NCI-H2171 treated with DMSO at 0.1 percent for 48 hours (cell line): ENCODE measurements around the gene MINDY4B.
"Not testable (repeated sequence)": the region's sequence is repeated elsewhere in the genome, so short reads cannot be mapped to it uniquely, and the experiment has no call there.

Experiments
- DNase-seq: peaks from one replicate; lab custom pipeline; 2025; lab: John Stamatoyannopoulos, UW

The MINDY4B gene

GRCh38 chr3:150898046-150898754, 7.0 kb downstream of the MINDY4B start:
- DNase-seq: no peak

- DNase-seq: no peak
These were observed 7.6 kb downstream of the MINDY4B start for GRCh38 chr3:150897592-150897991.

- DNase-seq: no peak
These were observed 14.4 kb downstream of the MINDY4B start for GRCh38 chr3:150890831-150891230.

DNA sequence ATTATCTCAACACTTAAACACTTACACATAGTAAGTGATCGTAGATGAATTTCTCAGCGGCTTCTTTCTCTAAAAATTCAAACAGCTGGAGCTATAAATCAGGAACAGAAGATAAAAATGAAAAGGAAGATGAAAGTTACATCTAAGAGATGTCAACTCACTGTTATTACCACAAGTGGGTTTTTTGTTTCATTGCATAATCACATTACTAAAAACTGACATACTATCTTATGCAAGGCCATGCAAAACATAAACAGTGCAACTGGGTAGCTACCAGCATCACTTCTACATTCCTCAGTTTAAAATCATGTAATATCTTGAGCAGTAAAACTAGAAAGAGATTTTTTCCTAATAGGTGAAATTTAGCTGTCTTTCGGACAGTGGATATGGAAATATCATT, 14.9 kb downstream of the MINDY4B start:
- no peak for DNase-seq

DNA sequence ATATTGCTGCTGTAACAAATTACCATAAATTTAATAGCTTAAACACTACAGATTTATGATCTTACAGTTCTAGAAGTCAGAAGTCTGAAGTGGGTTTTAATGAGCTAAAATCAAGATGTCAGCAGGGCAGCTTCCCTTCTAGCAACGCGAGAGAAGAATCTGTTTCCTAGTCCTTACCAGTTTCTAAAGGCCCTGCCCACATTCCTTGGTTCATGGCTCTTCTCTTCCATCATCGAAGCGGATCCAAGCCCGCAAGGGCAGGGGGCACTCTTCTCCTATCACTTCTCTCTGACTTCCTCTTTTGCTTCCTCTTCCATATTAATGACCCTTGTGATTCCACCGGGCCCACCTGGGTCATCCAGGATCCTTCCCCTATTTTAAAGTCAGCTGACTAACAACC, 16.1 kb downstream of the MINDY4B start:
- no peak for DNase-seq

DNA sequence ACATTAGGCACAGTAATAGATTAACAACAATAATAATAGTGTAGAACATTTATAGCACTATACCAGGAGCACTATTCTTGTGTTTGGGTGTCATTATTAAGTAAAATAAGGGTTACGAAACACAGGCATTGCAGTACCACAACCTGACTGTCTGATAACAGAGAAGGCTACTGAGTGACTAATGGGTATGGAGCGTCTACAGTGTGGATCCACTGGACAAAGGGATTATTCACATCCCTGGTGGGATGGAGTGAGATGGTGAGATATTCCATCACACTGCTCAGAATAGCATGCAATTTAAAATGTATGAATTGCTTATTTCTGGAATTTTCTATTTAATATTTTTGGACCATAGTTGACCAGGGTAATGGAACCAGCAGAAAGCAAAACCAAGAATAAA, 18.2 kb downstream of the MINDY4B start:
- no peak for DNase-seq

DNA sequence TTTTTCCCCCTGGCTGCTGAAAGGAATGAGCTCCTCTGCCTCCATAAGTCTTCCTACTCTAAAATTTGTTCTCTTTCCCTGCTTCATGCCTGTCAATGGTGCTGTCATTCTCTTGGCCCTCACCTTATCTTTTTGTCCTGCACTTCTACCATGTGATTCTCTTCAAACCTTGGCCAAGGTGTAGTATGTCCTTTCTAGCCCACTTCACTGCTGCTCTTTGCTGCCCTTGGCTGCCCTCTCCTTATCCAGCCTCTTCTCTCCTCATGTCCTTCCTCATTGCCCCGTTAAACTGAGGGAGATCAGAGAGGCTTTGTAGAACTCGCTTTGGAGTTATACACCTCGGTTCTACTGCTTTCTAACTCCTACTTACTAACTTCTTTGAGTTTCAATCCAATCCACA, 19.7 kb downstream of the MINDY4B start:
- no peak for DNase-seq

DNA sequence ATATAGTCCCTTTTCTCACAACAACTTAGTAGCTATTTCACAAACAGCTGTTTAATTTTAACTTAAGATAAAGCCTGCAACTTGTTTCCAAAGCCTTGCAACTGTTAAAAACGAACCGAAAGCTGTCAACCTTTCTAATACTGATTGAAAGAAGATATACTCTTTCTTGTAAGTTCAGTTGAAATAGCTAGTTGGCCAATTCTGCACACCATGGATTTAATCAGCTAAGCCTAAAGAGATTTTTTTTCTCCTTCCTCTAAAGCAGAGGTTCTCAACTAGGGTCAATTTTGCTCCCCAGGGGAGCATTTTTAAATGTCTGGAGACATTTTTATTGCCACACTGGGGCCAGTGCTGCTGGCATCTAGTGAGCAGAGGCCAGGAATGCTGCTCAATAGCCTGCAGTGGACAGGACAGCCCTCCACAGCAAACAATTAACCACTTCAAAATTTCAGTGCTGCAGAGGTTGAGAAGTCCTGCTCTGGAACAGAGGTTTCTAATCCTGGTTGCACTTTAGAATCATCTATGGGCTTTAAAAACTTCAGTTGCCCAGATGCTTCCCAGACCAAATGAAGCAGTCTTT, 26.2 kb downstream of the MINDY4B start:
- DNase-seq: no peak

GRCh38 chr3:150878290-150878689, 26.9 kb downstream of the MINDY4B start:
- DNase-seq: no peak

DNA sequence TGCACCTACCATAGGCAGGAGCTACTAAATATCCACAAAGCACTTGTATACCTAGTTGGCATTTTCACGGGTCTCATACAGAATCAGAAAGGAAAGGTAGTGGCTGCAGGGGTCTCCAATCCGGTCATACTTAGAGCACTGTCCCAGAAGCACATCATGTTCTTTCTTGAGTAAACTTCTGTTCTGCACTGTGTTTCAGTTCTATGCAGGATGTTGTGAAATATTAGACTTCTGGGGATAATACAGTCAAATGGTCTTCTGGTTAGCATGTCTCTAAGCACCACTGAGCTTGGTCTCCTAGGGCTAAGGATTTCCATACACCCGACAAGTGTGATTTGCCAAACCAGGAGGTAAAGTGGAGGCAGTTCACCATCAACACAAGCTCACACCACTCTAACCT, 27.9 kb downstream of the MINDY4B start:
- DNase-seq: no peak

DNA sequence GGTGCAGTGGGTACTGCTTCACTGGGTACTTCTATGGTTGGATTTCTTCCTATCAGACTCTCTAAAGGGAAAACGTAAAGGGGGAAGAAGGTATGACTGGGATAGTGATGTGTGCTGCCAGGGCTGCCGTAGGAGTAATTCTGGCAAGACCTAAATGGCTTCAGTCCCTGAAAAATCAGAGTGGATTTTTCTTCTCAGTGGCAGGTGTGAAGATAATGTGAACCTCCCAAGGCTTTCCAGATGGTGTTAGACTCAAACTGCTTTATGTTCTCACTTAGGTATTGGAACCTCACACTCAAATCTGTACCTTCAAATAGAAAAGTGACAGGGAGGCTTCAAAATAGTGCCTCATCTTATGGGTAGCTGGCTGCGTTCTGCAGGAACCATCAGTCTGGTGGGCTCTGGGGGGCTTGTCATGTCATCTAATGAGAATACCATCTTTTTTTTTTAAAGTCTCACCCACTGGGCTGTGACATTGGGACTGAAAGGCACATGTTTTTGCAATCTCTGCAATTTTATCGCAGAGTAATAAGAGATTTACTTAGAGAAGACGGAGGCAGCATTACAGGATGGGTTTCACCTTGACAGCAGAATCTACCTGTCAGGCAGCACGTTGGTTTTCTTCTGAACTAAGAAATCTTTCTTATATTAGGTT, 28.5 kb downstream of the MINDY4B start:
- DNase-seq: no peak

DNA sequence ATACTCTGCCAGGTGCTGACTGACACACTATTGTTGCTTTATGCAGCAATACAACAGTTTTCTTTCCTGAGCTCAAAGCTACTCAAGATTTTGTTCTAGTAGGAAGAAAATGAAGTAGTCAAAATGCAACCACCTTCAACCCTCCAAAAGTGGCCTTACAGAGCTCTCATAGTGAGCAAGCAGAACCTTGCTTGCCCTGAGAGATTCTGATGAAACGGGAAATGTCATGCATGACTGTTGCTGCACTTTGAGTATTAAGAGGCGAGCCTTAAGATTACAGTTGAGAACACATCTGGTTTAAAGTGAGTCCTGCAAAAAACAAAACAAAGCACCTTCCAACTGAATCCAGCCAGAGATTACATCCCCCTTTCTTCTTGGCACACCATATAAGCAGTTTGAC, 29.7 kb downstream of the MINDY4B start:
- DNase-seq: no peak

DNA sequence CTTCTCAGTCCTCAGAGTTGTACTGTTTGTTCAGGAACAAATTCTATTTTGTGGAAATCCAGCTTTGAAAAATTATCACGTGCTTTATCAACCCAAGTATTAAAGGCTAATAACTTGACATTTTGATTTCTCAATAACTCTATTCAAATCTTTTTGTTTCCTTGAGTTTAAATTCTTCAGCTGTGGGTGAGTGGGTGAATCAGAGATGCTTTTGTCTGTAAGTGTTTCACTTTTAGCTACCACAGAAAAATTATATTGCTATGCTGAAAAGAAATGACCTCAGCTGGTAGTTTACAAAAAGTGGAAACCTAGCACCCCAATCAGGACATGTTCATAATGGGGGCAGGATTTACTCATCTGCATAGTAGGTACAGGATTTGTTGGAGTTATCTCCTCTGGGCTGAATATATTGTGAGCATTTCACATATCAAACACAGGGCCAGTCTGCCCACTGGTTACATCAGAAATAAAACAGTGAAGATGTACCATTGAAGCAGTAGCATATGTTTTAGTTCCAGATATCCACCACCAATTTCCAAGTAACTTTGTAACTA, 30.5 kb downstream of the MINDY4B start:
- DNase-seq: no peak

- DNase-seq: no peak
These were observed 34.0 kb downstream of the MINDY4B start for GRCh38 chr3:150871192-150871591.

DNA sequence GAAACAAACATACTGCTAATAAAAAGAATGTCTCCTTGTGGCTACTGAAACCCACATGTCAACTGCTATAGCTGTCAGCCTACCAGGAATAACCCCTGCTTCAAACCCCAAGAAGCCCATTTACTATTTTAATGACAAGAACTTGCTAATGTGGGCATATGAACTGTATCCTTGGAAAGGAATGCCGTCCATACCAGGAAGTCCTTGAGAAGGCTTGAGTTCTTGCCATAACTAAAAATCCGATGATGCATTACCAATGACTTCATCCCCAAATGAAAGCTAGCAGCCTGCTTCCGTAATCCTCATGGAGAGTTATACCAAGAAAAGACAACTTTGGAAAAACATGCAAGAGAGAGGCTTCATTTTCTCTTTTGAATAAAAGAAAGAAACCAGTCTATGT, 34.8 kb downstream of the MINDY4B start:
- no peak for DNase-seq

DNA sequence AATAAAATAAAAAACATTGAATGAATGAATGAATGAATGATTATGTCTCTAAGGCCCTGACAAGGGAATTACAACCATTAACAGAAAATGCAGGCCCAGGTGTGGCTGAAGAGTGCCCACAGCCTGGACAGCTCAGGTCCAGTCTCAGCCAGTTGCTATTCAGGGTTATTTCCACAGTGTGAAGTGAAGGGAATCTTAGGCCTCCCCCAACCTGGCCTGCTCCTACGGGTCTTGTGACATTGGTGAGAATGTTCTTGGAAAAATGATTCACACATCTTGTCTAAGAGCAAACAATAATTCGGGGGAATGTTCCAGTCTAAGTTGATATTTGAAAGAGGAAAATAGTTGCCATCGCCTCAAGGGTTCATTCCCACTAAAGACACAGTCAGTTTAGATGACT, 37.0 kb downstream of the MINDY4B start:
- DNase-seq: no peak

- DNase-seq: no peak
These were observed 37.8 kb downstream of the MINDY4B start for GRCh38 chr3:150867434-150867833.

DNA sequence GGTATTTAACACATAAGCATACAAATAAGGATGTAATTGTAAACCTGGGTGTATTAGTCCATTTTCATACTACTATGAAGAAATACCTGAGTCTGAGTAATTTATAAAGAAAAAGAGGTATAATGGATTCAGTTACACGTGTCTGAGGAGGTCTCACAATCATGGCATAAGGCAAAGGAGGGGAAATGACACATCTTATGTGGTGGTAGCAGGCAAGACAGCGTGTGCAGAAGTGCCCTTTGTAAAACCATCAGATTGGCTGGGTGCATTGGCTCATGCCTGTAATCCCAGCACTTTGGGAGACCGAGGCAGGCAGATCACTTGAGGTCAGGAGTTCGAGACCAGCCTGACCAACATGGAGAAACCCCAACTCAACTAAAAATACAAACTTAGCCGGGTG, 41.3 kb downstream of the MINDY4B start:
- DNase-seq: not testable (repeated sequence)

- no peak for DNase-seq
These were observed 43.4 kb downstream of the MINDY4B start for GRCh38 chr3:150861851-150862250.

- DNase-seq: not testable (repeated sequence)
These were observed 47.3 kb downstream of the MINDY4B start for GRCh38 chr3:150857936-150858335.

GRCh38 chr3:150850191-150850590, 55.0 kb downstream of the MINDY4B start:
- DNase-seq: no peak

DNA sequence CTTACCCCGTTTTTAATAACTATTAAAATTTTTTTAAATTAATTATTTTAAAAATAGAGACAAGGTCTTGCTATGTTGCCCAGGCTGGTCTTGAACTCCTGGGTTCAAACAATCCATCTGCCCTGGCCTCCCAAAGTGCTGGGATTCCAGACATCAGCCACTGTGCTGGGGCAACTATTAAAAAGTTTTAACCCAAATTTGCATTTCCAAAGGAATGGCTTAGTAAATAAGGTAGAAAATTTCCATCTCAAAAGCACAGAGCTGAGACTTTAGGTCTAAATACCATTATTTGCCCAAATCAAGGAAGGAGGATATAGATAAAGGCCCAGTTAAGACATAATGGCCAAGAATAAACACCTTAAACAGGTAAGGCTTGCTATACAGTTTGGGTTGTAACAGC, 56.4 kb downstream of the MINDY4B start:
- no peak for DNase-seq

GRCh38 chr3:150847433-150847832, 57.8 kb downstream of the MINDY4B start:
- no peak for DNase-seq
